Endothelial cell of umbilical vein (primary cell): ENCODE measurements around the gene GRB2. TPM values are rescaled to one million over a fixed set of nuclear protein-coding genes. Genes with fewer than 3 reads are reported as not detected.

Source experiments
- BruUV-seq: library from RNA; stranded (reverse); fragments of 400-500 nt; replicated peaks from 2 replicates; lab custom pipeline; 2021; lab: Mats Ljungman, UMichigan
- CTCF ChIA-PET: fragments of 300-600, 350-600 bp; sonication (Branson Sonifier 250); formaldehyde crosslinking; loops from one replicate; lab custom pipeline; 2021; ENCODE audit warnings: antibody characterized with exemption, inconsistent platforms; lab: Charles Lee
- POLR2A ChIA-PET: fragments of 300-600, 350-600 bp; sonication (Branson Sonifier 250); formaldehyde crosslinking; loops from one replicate; lab custom pipeline; 2021; ENCODE audit warnings: antibody characterized with exemption, inconsistent platforms; lab: Charles Lee
- DNase-seq: peaks from one replicate; pipeline ENCODE4 v3.0.0-alpha.2; 2011; ENCODE audit warnings: low read depth, low spot score
- FAIRE-seq: peaks from 2 replicates; lab custom pipeline; 2011; peaks lifted over from hg19 to GRCh38; lab: Jason Lieb, UNC
- H2AFZ ChIP-seq: 2 replicates; pipeline ENCODE4 v1.6.0; 2012; ENCODE audit warnings: low read depth, low read length, control low read depth, inconsistent platforms
- H3K27ac ChIP-seq: 2 replicates; pipeline ENCODE4 v1.5.1; 2011; ENCODE audit warnings: low read depth, mild to moderate bottlenecking, control low read depth, low read length, moderate library complexity; ENCODE audit not compliant: insufficient read depth
- H3K27me3 ChIP-seq, 2 experiments: 2 replicates each; pipeline versions ENCODE4 v1.6.0 to v1.6.1; 2011; ENCODE audit warnings: low read length in 2 of 2, mixed read lengths in 1 of 2; ENCODE audit not compliant: control insufficient read depth in 2 of 2, insufficient read depth in 2 of 2
- H3K36me3 ChIP-seq, 2 experiments: 2 replicates in 1 of 2; 3 replicates in 1 of 2; pipeline ENCODE4 v1.5.1; 2011; ENCODE audit warnings: low read length in 2 of 2, mild to moderate bottlenecking in 1 of 2, moderate library complexity in 1 of 2; ENCODE audit not compliant: control insufficient read depth in 2 of 2, insufficient read depth in 2 of 2; ENCODE audit errors: extremely low read depth in 1 of 2
- H3K4me1 ChIP-seq: 3 replicates; pipeline ENCODE4 v1.5.1; 2011; ENCODE audit warnings: mild to moderate bottlenecking, low read length; ENCODE audit not compliant: control insufficient read depth, insufficient read depth; ENCODE audit errors: extremely low read depth
- H3K4me2 ChIP-seq: 2 replicates; pipeline ENCODE4 v1.6.1; 2011; ENCODE audit warnings: low read length, control low read depth, mixed read lengths; ENCODE audit not compliant: insufficient read depth
- H3K4me3 ChIP-seq, 3 experiments: fragments of 200-600 bp in 1 of 3; sonication (generic), shearing (Covaris generic) in 1 of 3; replicated peaks in 1 of 3; 2 replicates each; pipeline ENCODE4 v1.5.1; 2011 to 2016; ENCODE audit warnings: control low read depth in 3 of 3, low read length in 3 of 3, mild to moderate bottlenecking in 2 of 3, inconsistent platforms in 1 of 3, low read depth in 1 of 3, moderate library complexity in 1 of 3; ENCODE audit not compliant: insufficient read depth in 1 of 3
- H3K79me2 ChIP-seq: 2 replicates; pipeline ENCODE4 v1.6.0; 2012; ENCODE audit warnings: low read length, inconsistent platforms; ENCODE audit not compliant: control insufficient read depth, insufficient read depth
- H3K9ac ChIP-seq: replicated peaks from 2 replicates; pipeline ENCODE3; 2011; ENCODE audit warnings: low read length, control low read depth; ENCODE audit not compliant: insufficient read depth; ENCODE audit errors: extremely low read depth
- H3K9me1 ChIP-seq: replicated peaks from 3 replicates; pipeline ENCODE4 v1.6.0; 2011; ENCODE audit warnings: mild to moderate bottlenecking, low read length; ENCODE audit not compliant: control insufficient read depth, insufficient read depth; ENCODE audit errors: extremely low read depth
- H3K9me3 ChIP-seq: replicated peaks from 2 replicates; pipeline ENCODE4 v1.5.1; 2012; ENCODE audit warnings: low read length, inconsistent platforms; ENCODE audit not compliant: control insufficient read depth, insufficient read depth
- H4K20me1 ChIP-seq: replicated peaks from 2 replicates; pipeline ENCODE3; 2011; ENCODE audit warnings: mild to moderate bottlenecking, low read length; ENCODE audit not compliant: control insufficient read depth, insufficient read depth; ENCODE audit errors: extremely low read depth
- CTCF ChIP-seq, 2 donors: IDR thresholded peaks; 1 replicate in 1 of 2; 2 replicates in 1 of 2; pipeline ENCODE4 v1.5.1; 2011; ENCODE audit warnings: low read length in 2 of 2, mild to moderate bottlenecking in 2 of 2, moderate library complexity in 2 of 2, control low read depth in 1 of 2, inconsistent platforms in 1 of 2, low read depth in 1 of 2; ENCODE audit not compliant: insufficient read depth in 1 of 2; ENCODE audit errors: extremely low read depth in 1 of 2
- EZH2 ChIP-seq: IDR thresholded peaks from 2 replicates; pipeline ENCODE4 v1.6.1; 2012; ENCODE audit warnings: borderline replicate concordance, low read depth, mild to moderate bottlenecking, moderate library complexity, low read length, inconsistent platforms; ENCODE audit not compliant: severe bottlenecking
- FOS ChIP-seq: IDR thresholded peaks from 2 replicates; pipeline ENCODE4 v1.6.1; 2011; ENCODE audit warnings: mild to moderate bottlenecking, low read length, moderate library complexity, borderline replicate concordance; ENCODE audit not compliant: insufficient read depth
- JUN ChIP-seq: IDR thresholded peaks from 2 replicates; pipeline ENCODE4 v1.6.1; 2011; ENCODE audit warnings: borderline replicate concordance, low read depth; ENCODE audit not compliant: insufficient read length, insufficient read depth
- POLR2A ChIP-seq: IDR thresholded peaks from 2 replicates; pipeline ENCODE4 v1.6.1; 2012; ENCODE audit warnings: low read depth, mild to moderate bottlenecking, control low read depth, low read length
- dilution Hi-C: fragments of 300-500 bp; cut with MboI; formaldehyde crosslinking; loops from one replicate; pipeline ENCODE4 v1.15.0; 2019; ENCODE audit warnings: low sequenced_read_pairs; ENCODE audit not compliant: extremely low pct_ligation_motif_present
- intact Hi-C: fragments of 100-400 bp; cut with micrococcal nuclease; formaldehyde crosslinking; loops from one replicate; pipeline ENCODE4 v1.10.0; 2022
- polyA plus RNA-seq, 4 experiments: library from polyadenylated mRNA; depleted of rRNA in 3 of 4; stranded (reverse) in 3 of 4; unstranded in 1 of 4; fragments of >200 nt; gene quantifications; 2 replicates each; pipeline versions ENCODE4 v1.2.1 to v1.2.3, GENCODE V29; 2011 to 2012; ENCODE audit warnings: missing spikeins in 1 of 4
- total RNA-seq: library from RNA; stranded (reverse); gene quantifications from 2 replicates; pipeline ENCODE4 v1.2.3, GENCODE V29; 2021

The GRB2 gene
- total and polyA plus RNA-seq, 2 donors (not counting 3 experiments of a cell fraction or from before 2014, with no cell fraction given): 51.5 to 93.9 TPM

GRCh38 chr17:75407655-75408352, 2.3 kb upstream of the GRB2 start:
- H2AFZ ChIP-seq: no peak overlapping the region
- H3K27me3 ChIP-seq: peaks cover 2% of the 10 kb centered on the region in 2 experiments
- DNase-seq (no peak), FAIRE-seq (no peak)
- H3K9me3 ChIP-seq: no peaks in the 10 kb centered on the region
- H3K9ac ChIP-seq: no peak overlapping the region
- no TSS peak for BruUV-seq
- H3K4me3 ChIP-seq: no peak overlapping the region
- no peak overlapping the region for H3K27ac ChIP-seq
- H3K9me1 ChIP-seq: no peaks in the 10 kb centered on the region
- CTCF ChIA-PET: interaction anchor here (1.2 to 9.9 kb wide), 3 partner anchors 84 to 167 kb away, joined by 3 to 178 read pairs (median 3); partner anchors contain the start of genes GGA3 and MRPS7
- H3K4me2 ChIP-seq: no peak overlapping the region
- intact Hi-C loops (no loop called here), dilution Hi-C loops (no loop called here)
- H4K20me1 ChIP-seq: no peaks in the 10 kb centered on the region
- peaks cover 26% of the 10 kb centered on the region for H3K79me2 ChIP-seq
- H3K4me1 ChIP-seq: peaks cover 17% of the 10 kb centered on the region
- H3K36me3 ChIP-seq: no peaks in the 10 kb centered on the region
- POLR2A ChIA-PET: interaction anchor here (0.6 kb wide), 1 partner anchor 178 kb away, joined by 5 read pairs; no protein-coding TSS in a partner anchor
- TF ChIP-seq FOS (no peak), JUN (no peak), POLR2A (no peak), EZH2 (no peak), CTCF (IDR thresholded peaks at IDR 0.05; ENCODE audit: extremely low read depth in 1 of 2, insufficient read depth in 1 of 2, low read depth in 1 of 2, low read length in 2 of 2) (no peak)
